Activated CD8-positive, alpha-beta T cell treated with anti-CD3 and anti-CD28 coated beads for 36 hours (primary cell): ENCODE measurements around the gene KCNK6. TPM values are rescaled to one million over a fixed set of nuclear protein-coding genes. Genes with fewer than 3 reads are reported as not detected.

Experiments
- ATAC-seq: fragments of 200-7000 bp; cut with Tn5 transposase; one replicate; pipeline ENCODE4 v1.10.0; 2021; ENCODE audit warnings: mild to moderate bottlenecking, moderate library complexity
- CTCF ChIA-PET: fragments of 350-600 bp; sonication (Branson Sonifier 250); formaldehyde crosslinking; loops from one replicate; lab custom pipeline; 2021; ENCODE audit warnings: antibody characterized with exemption; lab: Charles Lee
- POLR2A ChIA-PET: fragments of 350-600 bp; sonication (Branson Sonifier 250); formaldehyde crosslinking; loops from one replicate; lab custom pipeline; 2021; ENCODE audit warnings: antibody characterized with exemption; lab: Charles Lee
- DNase-seq: peaks from one replicate; pipeline ENCODE4 v3.0.0-alpha.2; 2020
- H3K27ac Mint-ChIP-seq: one replicate; pipeline ENCODE4 v1.8.0; 2021; ENCODE audit warnings: mild to moderate bottlenecking, mixed read lengths
- H3K27me3 Mint-ChIP-seq: one replicate; pipeline ENCODE4 v1.8.0; 2021; ENCODE audit warnings: mixed read lengths
- H3K36me3 Mint-ChIP-seq: one replicate; pipeline ENCODE4 v1.8.0; 2021; ENCODE audit warnings: low read depth, mixed read lengths
- H3K4me1 Mint-ChIP-seq: one replicate; pipeline ENCODE4 v1.8.0; 2021; ENCODE audit warnings: low read depth, mixed read lengths
- H3K4me3 Mint-ChIP-seq: one replicate; pipeline ENCODE4 v1.8.0; 2021; ENCODE audit warnings: mild to moderate bottlenecking, moderate library complexity, mixed read lengths
- H3K9me3 Mint-ChIP-seq: one replicate; pipeline ENCODE4 v1.8.0; 2021; ENCODE audit warnings: mixed read lengths
- CTCF ChIP-seq: fragments of 200-600 bp; IDR thresholded peaks from one replicate; pipeline ENCODE4 v1.8.0; 2022; ENCODE audit warnings: antibody characterized with exemption, mild to moderate bottlenecking
- intact Hi-C: fragments of 100-400 bp; cut with micrococcal nuclease; formaldehyde crosslinking; loops from one replicate; pipeline ENCODE4 v1.10.0; 2022
- total RNA-seq, 2 experiments: library from RNA; stranded (reverse); gene quantifications; one replicate each; pipeline ENCODE4 v1.2.3, GENCODE V29; 2021

The KCNK6 gene
- total RNA-seq, 2 experiments from 2014 or later: 10.3 to 11.9 TPM

DNA sequence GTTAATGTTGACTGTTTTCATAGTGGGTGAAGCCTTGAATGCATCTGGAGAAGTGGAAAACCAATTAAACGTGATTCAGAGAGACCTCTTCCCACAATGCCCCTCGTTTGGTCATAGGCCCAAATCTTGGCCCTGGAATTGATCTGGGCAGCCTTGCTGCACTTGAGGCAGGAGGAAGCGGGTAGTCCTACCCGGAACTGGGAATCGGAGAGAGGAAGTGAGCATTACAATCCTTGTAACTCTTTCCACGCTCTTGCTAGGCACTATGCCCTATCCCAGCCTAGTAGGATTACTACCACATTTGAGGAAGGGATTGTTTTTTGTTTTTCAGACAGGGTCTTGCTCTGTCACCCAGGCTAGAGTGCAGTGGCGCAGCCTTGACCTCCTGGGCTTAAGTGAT, 3.6 kb downstream of the KCNK6 start:
- ChIA-PET CTCF (no interaction called here), POLR2A (no interaction called here)
- Mint-ChIP-seq H3K27ac (no peak overlapping the region), H3K4me3 (no peak overlapping the region), H3K4me1 (peaks cover 24% of the 10 kb centered on the region), H3K36me3 (peaks cover 19% of the 10 kb centered on the region), H3K9me3 (no peaks in the 10 kb centered on the region), H3K27me3 (no peaks in the 10 kb centered on the region)
- DNase-seq (no peak), ATAC-seq (no peak)
- TF ChIP-seq CTCF: no peak
- intact Hi-C loops: no loop called here

DNA sequence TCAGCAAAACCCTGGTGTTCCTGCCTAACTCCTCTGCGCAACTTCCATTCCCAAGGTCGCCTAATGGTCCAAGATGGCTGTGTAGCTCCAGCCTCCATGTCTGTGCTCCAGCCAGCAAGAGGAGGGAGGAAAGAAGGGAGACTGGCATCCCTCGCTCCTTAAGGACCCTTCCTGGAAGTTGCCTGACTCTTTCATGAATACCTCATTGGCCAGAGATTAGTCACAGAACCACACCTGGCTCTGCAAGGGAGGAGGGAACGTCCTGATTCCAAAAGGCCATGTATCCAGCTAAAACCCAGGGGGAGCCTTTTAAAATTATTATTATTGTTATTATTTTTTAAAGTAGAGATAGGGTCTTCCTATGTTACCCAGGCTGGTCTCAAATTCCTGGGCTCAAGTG, 4.8 kb downstream of the KCNK6 start:
- Mint-ChIP-seq H3K4me3 (no peak overlapping the region), H3K36me3 (peaks cover 20% of the 10 kb centered on the region), H3K9me3 (no peaks in the 10 kb centered on the region), H3K4me1 (peaks cover 18% of the 10 kb centered on the region), H3K27ac (no peak overlapping the region), H3K27me3 (no peaks in the 10 kb centered on the region)
- no peak for TF ChIP-seq CTCF
- intact Hi-C loops: no loop called here
- POLR2A ChIA-PET: no interaction called here
- CTCF ChIA-PET: no interaction called here
- ATAC-seq: no peak
- DNase-seq: no peak

DNA sequence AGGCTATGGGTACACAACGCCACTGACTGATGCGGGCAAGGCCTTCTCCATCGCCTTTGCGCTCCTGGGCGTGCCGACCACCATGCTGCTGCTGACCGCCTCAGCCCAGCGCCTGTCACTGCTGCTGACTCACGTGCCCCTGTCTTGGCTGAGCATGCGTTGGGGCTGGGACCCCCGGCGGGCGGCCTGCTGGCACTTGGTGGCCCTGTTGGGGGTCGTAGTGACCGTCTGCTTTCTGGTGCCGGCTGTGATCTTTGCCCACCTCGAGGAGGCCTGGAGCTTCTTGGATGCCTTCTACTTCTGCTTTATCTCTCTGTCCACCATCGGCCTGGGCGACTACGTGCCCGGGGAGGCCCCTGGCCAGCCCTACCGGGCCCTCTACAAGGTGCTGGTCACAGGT, 6.9 kb downstream of the KCNK6 start:
- H3K27me3 Mint-ChIP-seq: no peaks in the 10 kb centered on the region
- ChIA-PET CTCF (no interaction called here), POLR2A (no interaction called here)
- TF ChIP-seq CTCF: no peak
- intact Hi-C loops: no loop called here
- H3K36me3 Mint-ChIP-seq: peaks cover 22% of the 10 kb centered on the region
- no peak for DNase-seq
- no peaks in the 10 kb centered on the region for H3K9me3 Mint-ChIP-seq
- H3K27ac Mint-ChIP-seq: no peak overlapping the region
- peaks cover 6% of the 10 kb centered on the region for H3K4me1 Mint-ChIP-seq
- no peak for ATAC-seq
- no peak overlapping the region for H3K4me3 Mint-ChIP-seq

DNA sequence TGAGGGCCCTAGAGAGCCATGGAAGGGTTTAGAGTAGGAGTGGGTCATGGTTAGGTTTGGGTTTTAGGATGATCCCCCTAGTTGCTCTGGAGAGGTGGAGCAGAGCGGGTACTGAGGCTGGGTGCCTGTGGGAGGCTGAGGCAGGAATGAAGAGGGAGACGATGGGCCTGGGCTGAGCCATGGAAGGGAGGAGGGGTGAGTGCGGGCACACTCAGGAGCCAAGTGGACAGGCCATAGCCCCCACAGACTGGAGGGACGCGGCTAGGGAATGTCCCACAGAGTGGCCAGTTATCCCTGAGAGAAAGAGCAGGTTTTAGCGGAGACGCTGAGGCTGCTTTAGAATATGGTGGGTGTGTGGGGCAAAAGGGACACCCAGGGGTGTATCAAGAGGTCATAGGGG, 10.0 kb downstream of the KCNK6 start:
- Mint-ChIP-seq H3K4me1 (no peaks in the 10 kb centered on the region), H3K4me3 (no peak overlapping the region), H3K9me3 (no peaks in the 10 kb centered on the region), H3K27me3 (no peaks in the 10 kb centered on the region), H3K36me3 (peaks cover 17% of the 10 kb centered on the region), H3K27ac (no peak overlapping the region)
- TF ChIP-seq CTCF: no peak
- DNase-seq (no peak), ATAC-seq (no peak)
- intact Hi-C loops: loop anchor here (10.0 kb wide), 1 partner anchor 425 kb away; the partner anchor contains the start of genes SIPA1L3 and WDR87
- CTCF ChIA-PET: no interaction called here
- POLR2A ChIA-PET: no interaction called here

- Mint-ChIP-seq H3K4me3 (no peak overlapping the region), H3K9me3 (no peaks in the 10 kb centered on the region), H3K4me1 (peaks cover under 1% of the 10 kb centered on the region), H3K27ac (no peak overlapping the region), H3K36me3 (peaks cover 12% of the 10 kb centered on the region), H3K27me3 (no peaks in the 10 kb centered on the region)
- POLR2A ChIA-PET: interaction anchor here (0.6 kb wide), 1 partner anchor 97 kb away, joined by 3 read pairs; no protein-coding TSS in a partner anchor
- DNase-seq: no peak
- TF ChIP-seq CTCF: no peak
- intact Hi-C loops: loop anchor here (10.0 kb wide), 1 partner anchor 427 kb away; the partner anchor contains the start of genes SIPA1L3 and WDR87
- CTCF ChIA-PET: interaction anchor here (1.1 kb wide), 1 partner anchor 97 kb away, joined by 4 read pairs; no protein-coding TSS in a partner anchor
- ATAC-seq: no peak
Observed at GRCh38 chr19:38331728-38332127, 12.1 kb downstream of the KCNK6 start.
